SK-N-MC (cell line): ENCODE results near the gene GGCT.

Experiments
- EZH2 ChIP-seq: fragments of 200-600 bp; sonication (generic); IDR thresholded peaks from one replicate; pipeline ENCODE4 v1.6.1; 2017; ENCODE audit warnings: antibody characterized with exemption
- POLR2AphosphoS5 ChIP-seq: IDR thresholded peaks from 2 replicates; pipeline ENCODE4 v1.6.1; 2012; ENCODE audit warnings: mild to moderate bottlenecking, low read depth, low read length, borderline replicate concordance

- TF ChIP-seq POLR2AphosphoS5 (no peak), EZH2 (no peak)
Observed at GRCh38 chr7:30447466-30447865, 57.2 kb downstream of the GGCT start.
